HG03558 (cell line): Measurements from ENCODE around the gene BCAR1.
"Not testable (repeated sequence)": the region's sequence is repeated elsewhere in the genome, so short reads cannot be mapped to it uniquely, and the experiment has no call there.

Source experiments
- ATAC-seq: cut with Tn5 transposase; IDR thresholded peaks from one replicate; pipeline ENCODE4 v1.9.1; 2021; ENCODE audit warnings: moderate number of reproducible peaks; ENCODE audit not compliant: unreplicated experiment; ENCODE audit errors: extremely low read depth

BCAR1 gene, protein sequence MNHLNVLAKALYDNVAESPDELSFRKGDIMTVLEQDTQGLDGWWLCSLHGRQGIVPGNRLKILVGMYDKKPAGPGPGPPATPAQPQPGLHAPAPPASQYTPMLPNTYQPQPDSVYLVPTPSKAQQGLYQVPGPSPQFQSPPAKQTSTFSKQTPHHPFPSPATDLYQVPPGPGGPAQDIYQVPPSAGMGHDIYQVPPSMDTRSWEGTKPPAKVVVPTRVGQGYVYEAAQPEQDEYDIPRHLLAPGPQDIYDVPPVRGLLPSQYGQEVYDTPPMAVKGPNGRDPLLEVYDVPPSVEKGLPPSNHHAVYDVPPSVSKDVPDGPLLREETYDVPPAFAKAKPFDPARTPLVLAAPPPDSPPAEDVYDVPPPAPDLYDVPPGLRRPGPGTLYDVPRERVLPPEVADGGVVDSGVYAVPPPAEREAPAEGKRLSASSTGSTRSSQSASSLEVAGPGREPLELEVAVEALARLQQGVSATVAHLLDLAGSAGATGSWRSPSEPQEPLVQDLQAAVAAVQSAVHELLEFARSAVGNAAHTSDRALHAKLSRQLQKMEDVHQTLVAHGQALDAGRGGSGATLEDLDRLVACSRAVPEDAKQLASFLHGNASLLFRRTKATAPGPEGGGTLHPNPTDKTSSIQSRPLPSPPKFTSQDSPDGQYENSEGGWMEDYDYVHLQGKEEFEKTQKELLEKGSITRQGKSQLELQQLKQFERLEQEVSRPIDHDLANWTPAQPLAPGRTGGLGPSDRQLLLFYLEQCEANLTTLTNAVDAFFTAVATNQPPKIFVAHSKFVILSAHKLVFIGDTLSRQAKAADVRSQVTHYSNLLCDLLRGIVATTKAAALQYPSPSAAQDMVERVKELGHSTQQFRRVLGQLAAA

DNA sequence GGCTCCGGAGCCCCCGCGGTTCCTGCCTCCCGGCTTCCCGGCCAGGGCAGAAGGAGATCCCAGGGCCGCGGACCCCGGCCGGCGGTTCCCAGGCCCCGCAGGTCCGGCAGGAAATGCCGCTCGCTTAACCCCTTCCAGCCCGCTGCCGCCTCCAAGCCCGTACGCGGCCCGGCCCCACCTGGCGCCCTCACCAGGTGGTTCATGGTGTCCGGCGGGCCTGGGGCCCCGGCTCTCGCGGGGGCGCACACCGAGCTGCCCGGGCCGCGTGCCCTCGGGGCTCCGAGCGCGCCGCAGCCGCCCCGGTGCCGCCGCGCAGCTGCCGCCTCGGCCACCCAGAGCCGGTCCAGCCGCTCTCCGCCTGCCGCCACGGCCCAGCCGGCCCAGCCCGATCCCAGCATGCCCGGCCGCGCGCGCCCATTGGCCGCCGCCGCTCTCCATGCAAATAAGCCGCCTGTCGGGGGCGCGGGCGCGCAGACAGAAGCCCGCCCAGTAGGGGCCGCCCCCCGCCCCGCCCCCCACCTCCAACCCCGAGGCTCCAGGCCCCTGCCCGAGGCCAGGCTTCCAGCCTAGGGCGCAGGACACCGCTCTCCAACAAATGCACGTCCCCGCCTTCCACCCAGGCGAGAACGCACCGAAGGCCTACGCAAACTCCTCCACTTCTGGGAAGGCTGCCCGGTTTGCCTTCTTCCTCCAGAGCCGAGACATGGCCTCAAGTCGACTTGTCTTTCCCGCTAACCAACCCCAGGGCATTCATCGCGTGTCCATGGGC is at the start of gene BCAR1:
Gene BCAR1, minus strand, starts transcription at position 345 of the 769 bp plus-strand sequence. Its CDS starts 142 bp downstream, at position 203.
- ATAC-seq = no peak

DNA sequence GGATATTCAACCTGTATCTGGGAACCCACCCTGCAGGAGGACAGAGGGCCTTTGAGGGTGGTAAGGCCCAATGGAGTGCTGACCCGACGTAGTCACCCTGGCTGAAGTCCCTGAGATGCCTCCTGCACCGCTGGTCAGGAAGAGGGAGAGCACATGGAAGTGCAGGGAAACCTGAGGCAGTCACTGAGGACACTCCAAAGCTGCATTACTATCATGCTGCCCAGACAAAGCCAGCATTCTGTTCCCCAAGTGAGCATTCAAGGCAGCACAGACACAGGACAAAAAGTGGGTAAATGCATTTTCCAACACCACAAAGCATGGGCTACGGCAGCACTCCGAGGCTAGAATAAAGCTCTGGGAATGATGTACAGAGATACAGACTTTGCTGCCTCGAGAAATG is 46.8 kb upstream of the BCAR1 start:
- ATAC-seq = no peak

DNA sequence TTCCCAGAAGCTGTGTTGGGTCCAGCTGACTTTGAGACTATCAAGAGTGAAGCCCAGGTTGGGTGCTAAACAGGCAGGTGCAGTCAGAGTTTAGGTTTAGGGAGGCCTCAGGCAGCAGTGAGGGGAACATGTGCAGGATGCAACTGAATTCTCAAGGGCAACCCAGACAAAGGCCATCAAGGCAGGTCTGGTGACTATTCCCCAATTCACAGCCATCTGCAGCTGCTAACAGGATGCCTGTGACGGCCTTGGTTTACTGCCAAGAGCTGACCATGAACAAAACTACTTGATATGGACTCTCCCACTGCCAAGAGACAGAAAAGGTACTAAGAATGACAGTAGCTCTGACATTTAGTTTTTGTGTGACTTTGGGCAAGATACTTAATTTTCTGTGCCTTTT is 45.2 kb upstream of the BCAR1 start:
- ATAC-seq = no peak

DNA sequence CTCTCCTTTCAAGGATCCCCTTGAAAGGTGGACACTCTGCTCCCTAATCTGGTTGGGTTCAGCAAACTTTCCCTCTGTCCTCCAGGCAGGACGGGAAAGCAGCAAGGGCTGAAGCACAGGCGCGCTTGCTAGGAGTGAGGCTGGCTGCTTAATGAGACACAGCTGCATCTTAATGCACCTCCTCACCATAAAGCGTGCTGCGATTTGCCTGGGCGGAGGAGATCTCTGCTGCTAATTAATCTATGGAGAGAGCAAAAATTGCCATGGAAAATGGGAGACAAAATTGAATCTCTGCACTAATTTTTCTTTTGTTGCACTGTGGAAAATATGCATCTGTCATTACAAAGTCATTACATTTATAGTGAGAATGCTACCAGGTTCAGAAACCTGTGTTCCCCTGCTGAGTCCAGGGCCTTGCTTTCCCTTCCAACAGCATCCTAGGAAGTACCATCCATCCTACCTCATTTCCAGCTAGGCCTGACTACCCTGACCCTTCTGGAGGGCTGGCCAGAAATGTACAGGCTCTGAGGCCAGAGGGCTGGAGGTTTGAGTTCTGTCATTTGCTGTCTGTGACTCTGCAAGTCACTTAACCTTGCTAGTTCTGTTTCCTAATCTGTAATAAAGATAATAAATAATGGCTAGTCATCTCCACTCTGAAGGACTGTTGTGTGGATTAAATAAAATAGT is 43.5 kb upstream of the BCAR1 start:
- no peak for ATAC-seq

DNA sequence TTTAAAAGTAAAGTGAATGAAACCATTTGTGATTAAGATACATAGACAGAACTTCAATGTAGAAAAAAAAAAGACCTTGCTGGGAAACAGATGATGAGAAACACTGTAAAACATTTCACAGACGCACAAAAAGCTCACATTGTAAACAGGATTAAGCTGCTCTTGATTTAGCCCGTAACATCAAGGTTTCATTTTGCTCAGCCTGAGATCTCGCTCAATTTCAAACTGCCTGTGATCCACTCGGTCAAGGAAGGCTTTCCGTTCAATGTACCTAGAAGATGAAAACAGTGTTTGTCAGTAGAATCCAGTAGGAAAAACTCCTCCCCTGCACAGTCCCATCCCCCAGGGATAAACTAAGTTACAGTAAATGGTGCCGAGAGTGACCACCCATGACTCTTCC is 42.3 kb upstream of the BCAR1 start:
- no peak for ATAC-seq

DNA sequence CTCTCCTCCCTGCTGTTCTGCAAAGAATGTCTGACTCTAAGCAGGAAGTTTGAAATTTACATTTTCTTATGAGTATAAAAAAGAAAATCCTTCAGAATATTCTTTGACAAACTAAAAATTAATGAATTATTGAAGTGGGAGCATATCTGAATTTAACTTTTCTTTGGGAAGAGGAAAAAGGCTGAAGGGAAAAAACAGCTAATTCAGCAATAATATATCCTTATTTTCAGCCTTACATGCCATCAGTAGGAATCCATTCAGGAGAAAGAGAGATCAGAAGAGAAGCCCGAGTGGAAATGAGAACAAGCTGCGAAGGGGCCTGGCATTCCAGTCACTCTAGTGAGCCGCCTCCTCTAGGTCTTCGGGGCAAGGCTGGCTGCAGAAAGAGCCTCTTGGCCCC is 41.7 kb upstream of the BCAR1 start:
- ATAC-seq = no peak

DNA sequence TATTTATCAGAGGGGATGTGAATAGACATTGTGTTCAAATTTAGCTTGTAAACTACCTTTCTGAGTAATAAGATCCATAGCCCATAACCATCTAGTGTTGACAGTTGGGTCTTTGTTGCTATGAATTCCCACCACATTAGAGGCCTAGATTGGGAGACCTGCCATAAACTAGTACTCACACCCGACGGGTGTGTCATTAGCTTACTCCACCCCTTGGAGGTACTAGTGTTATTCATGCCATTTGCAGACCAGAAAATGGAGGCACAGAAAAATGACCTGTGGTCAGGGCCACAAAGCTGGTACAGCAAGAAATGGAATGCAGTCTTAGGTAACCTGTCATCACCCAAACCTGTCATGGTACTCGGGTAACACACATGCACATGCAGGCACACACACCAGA is 41.3 kb upstream of the BCAR1 start:
- ATAC-seq = no peak

DNA sequence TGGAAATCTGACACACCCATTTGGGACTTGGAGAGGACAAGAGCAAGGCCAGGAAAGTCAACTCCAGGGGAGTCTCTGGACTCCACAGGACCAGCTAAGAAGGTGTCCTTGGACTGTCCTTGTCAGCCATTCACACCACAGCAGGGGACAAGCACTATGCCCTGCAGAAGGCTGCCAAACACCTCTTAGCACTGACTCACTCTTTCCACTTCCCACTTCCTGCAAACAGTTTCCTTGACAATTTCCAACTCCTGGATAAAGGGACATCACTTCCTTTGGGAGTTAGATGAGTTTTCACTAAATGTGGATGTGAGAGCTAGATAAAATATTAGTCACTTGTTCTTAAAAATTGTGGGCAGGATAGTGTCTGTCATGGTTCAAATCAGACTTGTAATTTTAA is 37.8 kb upstream of the BCAR1 start:
- ATAC-seq = no peak

DNA sequence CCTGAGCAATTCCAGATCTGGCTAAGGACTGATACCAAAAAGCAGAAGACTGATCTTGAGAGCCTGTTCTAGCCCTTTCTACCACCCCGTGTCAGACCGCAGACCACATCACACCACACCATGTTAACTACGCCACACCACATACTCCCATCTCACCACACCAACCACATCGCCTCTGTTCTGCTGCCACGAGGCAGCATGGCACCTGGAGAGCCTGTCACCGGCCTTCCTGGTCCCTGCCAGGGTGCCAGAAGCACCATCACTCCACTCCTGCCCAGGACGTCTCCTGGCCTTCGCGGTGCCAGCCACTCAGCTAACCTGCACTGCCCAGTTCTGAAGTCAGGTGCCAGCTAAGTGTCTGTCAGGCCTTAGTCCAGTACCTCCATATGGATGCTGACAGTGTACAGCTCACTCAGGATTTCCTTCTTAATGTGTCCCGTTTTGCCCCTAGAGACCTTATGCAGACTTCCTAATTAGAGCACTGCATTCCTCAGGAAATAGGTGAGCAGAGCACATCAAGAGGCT is 37.2 kb upstream of the BCAR1 start:
- ATAC-seq = no peak

DNA sequence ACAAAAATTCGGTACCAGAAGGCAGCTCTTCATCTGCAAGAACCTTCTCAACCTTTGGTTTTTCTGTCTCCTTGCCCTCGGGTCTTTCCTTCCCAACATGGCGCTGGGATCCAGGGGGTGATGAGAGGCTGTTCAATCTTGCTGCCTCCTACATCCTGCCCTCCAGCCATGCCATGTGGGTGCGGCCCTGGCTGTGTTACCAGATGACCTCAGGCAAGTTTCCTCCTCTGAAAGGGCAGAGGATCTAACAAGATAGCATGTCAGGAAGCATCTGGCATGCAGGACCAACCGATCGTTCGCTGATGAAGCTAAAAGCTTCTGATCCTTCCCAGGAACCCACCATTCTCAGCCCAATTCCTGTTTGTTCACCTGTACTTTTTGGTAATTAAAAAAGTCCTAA is 36.8 kb upstream of the BCAR1 start:
- no peak for ATAC-seq

DNA sequence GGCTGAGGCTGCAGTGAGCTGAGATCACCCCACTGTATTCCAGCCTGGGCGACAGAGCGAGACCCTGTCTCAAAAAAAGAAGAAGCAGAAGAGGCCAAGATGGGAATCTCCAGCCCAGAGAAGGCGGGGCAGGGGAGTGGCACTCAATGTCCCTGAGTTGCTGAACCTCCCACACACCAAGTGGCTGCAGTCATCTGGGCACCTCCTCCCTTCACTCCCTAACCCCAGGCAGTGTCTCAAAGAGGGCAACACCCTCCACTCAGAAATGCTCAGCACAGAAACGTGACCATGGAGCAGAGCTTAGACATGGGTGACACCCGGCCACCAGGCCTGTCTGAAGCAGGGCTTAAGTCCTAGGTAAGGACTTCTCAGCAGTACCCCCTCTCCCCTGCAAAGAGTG is 36.3 kb upstream of the BCAR1 start:
- ATAC-seq = no peak

DNA sequence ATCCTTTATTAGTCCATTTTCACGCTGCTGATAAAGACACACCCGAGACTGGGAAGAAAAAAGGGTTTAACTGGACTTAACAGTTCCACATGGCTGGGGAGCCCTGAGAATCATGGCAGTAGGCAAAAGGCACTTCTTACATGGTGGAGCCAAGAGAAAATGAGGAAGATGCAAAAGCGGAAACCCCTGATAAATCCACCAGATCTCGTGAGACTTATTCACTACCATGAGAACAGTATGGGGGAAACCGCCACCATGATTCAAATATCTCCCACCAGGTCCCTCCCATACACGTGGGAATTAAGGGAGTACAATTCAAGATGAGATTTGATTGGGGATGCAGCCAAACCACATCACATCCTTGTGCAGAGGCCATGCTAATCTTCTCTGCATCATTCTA is 35.0 kb upstream of the BCAR1 start:
- ATAC-seq = no peak

DNA sequence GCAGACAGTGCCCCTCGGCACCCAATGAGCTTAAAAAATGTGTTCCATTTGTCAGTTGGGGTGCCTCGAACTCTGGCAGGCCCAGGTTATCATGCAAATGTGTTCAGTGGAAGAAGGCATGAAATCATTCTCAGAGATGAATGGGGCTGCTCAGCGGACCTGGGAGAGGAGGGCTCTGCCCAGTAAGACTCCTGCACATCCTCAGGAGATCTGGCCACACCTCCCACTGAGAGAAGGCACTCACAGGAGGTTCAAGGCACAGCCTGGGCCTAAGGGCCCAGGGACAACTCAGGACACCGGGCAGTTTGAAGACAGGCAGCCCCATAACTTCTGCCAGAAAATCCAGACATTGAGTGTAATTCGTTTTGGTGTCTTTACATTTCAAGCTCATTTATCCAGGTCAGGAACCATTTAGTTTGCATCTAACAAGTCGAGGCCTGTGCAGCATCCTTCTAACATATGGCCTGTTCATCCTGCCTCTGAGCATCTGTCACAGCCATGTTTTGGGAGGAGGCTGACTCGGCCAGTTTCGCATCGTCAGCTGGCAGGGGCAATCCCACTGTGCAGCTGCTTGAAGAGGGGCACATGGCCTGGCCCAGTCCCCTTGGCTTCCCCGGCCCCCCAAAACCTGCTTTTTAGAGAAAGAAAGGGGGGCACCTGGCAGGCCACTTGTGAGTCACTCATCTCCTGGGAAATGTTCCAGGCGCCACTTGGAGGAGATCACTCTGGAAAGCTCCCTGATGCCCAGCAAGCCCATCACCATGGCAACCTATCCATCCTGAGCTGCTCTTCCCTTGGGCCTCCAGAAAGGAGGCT is 31.2 kb upstream of the BCAR1 start:
- ATAC-seq = no peak

DNA sequence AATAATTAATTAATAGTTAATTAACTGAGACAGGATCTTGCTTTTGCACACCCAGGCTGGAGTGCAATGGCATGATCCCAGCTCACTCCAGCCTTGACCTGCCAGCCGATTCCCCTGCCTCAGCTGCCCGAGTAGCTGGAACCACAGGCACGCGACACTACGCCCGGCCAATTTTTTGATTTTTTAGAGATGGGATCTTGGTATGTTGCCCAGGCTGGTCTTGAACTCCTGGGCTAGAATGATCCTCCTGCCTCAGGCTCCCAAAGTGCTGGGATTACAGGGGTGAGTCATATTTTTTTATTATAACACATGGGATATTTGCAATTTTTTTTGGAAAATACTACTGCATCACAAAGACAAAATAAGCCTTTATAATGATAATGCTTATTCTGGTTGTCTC is 30.4 kb upstream of the BCAR1 start:
- ATAC-seq = no peak

DNA sequence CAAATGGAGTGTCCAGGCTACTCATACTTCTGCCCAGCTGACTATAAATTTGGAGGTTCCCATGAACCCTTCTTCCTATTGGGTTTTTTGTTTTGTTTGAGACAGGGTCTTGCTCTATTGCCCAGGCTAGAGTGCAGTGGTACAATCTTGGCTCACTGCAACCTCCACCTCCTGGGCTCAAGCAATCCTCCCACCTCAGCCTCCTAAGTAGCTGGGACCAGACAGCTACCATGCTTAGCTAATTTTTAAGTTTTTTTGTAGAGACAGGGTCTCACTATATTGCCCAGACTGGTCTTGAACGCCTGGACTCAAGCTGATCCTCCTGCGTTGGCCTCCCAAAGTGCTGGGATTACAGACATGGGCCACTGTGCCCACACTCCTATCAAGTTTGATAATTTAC is 29.6 kb upstream of the BCAR1 start:
- not testable (repeated sequence) for ATAC-seq

DNA sequence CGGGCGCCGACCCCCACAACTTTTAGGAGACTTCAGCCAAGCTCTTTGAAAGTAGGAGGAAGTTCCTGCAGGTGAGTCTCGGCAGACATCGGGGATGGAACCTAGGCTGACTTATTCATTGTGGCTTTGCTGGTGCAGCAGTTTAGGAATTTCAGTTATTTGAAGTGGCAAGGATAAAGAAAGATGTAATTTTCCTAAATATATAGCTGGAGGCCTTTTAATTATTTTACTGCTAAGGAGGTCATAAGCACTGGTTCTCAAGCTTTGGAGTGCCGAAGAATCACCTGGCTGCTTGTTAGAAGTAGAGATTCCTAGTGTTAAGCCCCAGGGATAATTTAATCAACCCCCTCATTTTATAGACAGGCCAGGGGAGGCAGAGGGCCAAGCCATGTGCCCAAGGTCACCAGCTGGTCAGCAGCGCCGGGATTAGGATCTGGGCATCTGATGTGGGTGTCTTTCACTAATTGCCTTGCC is 28.9 kb upstream of the BCAR1 start:
- no peak for ATAC-seq

DNA sequence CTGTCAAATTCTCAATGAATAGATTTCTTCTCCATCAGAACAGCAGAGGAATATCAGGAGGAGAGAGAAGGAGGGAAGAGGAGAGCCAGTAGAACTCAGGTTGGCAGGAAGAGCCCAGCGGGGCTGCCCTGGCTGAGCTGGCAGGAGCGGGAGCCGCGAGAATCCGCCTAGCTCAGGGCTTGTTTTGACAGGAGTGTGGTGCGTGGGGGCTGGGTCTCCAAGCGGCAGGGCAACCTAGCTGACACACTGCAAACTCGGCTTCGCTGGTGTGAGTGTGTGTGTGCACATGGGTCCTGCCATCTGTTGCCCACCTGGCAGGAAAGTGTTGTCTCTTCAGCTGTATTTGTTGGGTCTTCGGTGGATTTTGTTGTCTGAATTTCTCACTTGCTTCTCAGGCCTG is 27.9 kb upstream of the BCAR1 start:
- no peak for ATAC-seq

DNA sequence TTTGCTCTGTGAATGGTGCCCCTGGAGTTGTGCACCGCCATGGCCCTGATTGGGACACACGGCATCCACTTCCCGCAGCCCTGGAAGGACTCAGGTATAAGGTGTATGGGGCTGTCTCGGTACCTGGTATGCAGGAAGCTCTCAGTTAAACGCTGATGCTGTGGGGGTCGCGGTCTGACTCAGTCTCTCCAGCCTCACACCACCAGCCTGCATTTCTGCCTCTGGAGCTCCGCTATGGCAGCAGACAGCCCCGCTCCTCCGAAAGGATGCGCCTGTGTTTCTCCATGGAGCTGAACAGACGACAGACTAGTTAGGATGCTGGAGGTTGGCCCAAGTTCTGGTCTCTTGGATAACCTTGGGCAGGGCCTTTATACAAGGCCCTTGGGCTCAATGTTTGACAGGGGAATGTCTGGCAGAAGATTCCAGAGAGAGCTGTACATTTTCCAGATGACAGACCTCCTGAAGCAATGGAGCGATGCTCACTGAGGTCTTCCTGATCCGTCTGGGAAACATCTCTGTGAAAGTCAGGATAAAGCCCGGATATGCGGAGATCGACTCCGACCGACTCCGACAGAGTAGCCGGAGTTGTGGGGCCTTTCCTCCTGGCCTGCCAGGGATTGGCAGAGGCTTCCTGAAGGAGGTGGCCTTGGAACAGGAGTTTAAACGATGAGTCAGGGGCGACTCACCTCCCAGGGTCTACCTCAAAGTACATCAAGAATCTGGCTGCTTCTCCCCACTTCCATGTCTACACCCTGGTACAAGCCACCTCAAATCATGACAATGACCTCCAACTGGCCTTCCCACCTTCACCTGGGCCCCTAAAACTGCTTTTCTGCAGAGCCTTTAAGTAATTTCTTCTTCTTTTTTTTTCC is 21.9 kb upstream of the BCAR1 start:
- ATAC-seq = no peak
